ENCODE measurements around the gene PHAF1. TPM values are rescaled to one million over a fixed set of nuclear protein-coding genes. Genes with fewer than 3 reads are reported as not detected.

PHAF1 gene
- total RNA-seq, 2 donors from 2014 or later, result 10.3 TPM

DNA sequence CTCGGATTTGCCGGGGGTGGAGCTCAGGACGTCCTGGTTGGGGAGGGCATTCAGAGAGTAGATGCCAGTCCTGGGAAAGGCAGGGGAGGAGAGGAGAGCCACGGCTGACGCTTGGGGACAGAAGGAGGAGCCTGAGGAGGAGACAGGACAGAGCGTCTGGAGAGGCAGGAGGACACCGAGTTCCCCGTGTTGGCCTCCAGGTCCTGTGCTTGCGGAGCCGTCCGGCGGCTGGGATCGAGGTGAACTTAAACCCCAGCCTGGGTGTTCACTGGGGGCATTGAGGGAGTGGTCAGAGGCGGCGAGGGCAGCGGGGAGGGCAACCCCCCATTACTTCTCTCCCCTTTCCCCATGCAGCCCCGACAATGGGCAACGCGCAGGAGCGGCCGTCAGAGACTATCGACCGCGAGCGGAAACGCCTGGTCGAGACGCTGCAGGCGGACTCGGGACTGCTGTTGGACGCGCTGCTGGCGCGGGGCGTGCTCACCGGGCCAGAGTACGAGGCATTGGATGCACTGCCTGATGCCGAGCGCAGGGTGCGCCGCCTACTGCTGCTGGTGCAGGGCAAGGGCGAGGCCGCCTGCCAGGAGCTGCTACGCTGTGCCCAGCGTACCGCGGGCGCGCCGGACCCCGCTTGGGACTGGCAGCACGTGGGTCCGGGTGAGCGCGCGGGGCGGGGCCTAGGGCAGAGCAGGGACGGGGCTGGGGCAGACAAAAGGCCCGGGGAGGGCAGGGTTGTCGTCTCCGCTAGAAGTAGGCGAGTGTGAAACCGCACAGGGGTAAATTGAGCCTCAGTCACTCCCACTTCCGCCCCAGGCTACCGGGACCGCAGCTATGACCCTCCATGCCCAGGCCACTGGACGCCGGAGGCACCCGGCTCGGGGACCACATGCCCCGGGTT is 64.3 kb downstream of the PHAF1 start:
- H3K4me1 ChIP-seq, result peaks cover 0 to 72% of the 10 kb centered on the region in 2 donors
- H3K9me3 ChIP-seq, result no peaks in the 10 kb centered on the region
- no peaks in the 10 kb centered on the region for H3K36me3 ChIP-seq
- DNase-seq (ENCODE audit: low spot score), result peak; percentile 91
- H3K4me3 ChIP-seq, result peak overlapping the region; percentile 37 to 54
- TF ChIP-seq, protein P1, sequence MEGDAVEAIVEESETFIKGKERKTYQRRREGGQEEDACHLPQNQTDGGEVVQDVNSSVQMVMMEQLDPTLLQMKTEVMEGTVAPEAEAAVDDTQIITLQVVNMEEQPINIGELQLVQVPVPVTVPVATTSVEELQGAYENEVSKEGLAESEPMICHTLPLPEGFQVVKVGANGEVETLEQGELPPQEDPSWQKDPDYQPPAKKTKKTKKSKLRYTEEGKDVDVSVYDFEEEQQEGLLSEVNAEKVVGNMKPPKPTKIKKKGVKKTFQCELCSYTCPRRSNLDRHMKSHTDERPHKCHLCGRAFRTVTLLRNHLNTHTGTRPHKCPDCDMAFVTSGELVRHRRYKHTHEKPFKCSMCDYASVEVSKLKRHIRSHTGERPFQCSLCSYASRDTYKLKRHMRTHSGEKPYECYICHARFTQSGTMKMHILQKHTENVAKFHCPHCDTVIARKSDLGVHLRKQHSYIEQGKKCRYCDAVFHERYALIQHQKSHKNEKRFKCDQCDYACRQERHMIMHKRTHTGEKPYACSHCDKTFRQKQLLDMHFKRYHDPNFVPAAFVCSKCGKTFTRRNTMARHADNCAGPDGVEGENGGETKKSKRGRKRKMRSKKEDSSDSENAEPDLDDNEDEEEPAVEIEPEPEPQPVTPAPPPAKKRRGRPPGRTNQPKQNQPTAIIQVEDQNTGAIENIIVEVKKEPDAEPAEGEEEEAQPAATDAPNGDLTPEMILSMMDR (IDR thresholded peaks at IDR 0.05), result peak in 1 of 2 donors; percentile 62
- H3K27me3 ChIP-seq, result no peaks in the 10 kb centered on the region
- H3K27ac ChIP-seq, result peak overlapping the region; percentile 90 to 96

DNA sequence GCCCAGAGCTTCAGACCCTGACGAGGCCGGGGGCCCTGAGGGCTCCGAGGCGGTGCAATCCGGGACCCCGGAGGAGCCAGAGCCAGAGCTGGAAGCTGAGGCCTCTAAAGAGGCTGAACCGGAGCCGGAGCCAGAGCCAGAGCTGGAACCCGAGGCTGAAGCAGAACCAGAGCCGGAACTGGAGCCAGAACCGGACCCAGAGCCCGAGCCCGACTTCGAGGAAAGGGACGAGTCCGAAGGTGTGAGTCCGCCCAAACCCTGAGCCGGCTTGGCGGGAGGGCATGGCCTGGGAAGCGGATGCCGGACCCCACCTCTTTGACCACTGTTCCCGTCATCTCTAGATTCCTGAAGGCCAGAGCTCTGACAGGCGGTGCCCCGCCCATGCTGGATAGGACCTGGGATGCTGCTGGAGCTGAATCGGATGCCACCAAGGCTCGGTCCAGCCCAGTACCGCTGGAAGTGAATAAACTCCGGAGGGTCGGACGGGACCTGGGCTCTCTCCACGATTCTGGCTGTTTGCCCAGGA is 65.0 kb downstream of the PHAF1 start:
- H3K4me3 ChIP-seq, result peak overlapping the region; percentile 37 to 54
- no peak for DNase-seq (ENCODE audit: low spot score)

DNA sequence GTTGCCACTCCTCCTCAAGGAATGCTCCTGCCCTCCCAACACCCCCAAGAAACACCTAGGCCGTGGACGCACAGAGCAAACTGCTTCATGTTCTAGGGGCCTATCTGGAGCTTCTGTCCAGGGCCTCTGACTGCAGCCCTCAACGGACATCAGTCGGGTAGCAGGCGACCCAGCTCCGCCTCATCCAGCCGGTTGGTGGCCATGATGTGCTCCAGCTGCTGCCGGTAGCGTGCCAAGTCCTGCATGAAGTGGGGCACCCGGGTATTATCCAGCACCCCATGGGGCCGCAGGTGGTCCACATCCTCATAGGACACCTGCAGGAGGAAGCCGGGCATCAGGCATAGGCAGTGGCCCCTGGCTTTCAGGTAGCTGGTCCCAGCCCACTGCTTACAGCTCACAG is 66.9 kb downstream of the PHAF1 start:
- Histone ChIP-seq H3K27ac (no peak overlapping the region), H3K4me1 (peaks cover 0 to 49% of the 10 kb centered on the region in 2 donors), H3K4me3 (no peak overlapping the region), H3K36me3 (no peaks in the 10 kb centered on the region), H3K9me3 (no peaks in the 10 kb centered on the region), H3K27me3 (no peaks in the 10 kb centered on the region)
- DNase-seq (ENCODE audit: low spot score), result no peak
- TF ChIP-seq, protein P1 (IDR thresholded peaks at IDR 0.05), result no peak

More for the DNA sequence above, 65.0 kb downstream of the PHAF1 start:
- Histone ChIP-seq H3K9me3 (no peaks in the 10 kb centered on the region), H3K27me3 (no peaks in the 10 kb centered on the region), H3K27ac (peak overlapping the region; percentile 90 to 96), H3K4me1 (peaks cover 0 to 66% of the 10 kb centered on the region in 2 donors), H3K36me3 (no peaks in the 10 kb centered on the region)
- TF ChIP-seq, protein P1 (IDR thresholded peaks at IDR 0.05), result no peak

DNA sequence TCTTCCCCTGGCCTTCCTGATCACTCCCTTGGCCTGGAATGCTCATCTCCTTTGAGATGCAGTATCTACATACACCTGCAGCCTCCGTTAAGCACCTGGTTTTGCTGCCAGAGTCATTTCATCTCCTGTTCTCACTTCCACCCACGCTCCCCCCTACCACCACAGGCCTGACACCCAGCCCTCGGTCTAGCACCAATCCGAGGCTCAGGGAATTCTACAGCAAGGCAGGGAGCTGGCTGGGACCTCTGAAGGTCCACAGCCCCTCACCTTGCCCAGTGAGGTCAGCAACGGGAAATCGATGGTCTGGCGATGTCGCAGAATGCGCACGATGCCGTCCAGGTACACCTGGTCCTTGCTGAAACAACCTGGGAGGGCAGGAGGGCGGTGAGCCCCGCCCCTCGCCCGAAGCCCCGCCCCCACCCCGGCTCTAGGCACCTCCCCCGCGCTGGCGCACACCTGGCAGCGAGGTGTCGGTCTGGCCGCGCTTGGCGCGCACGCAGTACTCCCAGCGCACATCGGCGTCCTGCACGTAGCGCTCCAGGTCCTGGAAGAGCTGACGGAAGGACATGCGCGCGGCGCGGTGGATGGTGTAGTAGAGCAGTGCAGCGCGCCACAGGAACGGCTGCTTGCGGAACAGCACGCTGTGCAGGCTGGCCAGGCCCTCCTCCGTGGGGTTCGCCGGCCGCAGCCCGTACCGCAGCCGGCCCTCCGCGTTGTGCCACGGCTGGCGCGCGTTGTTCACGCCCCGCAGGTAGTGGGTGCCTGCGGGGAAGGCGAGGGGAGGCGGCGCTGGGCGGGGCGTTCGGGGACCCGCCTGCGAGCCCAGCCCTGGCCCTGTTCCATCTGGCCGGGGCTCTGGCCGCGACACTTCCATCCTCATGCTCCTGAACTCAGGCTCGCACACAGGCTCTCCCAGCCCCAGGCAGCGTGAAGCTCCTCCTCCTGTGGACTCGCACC is 68.3 kb downstream of the PHAF1 start:
- H3K27ac ChIP-seq, result peak overlapping the region; percentile 66 to 82
- TF ChIP-seq, protein P1 (IDR thresholded peaks at IDR 0.05), result peak in 1 of 2 donors; percentile 35
- no peak for DNase-seq (ENCODE audit: low spot score)
- H3K9me3 ChIP-seq, result no peaks in the 10 kb centered on the region
- peaks cover 0 to 47% of the 10 kb centered on the region in 2 donors for H3K4me1 ChIP-seq
- H3K36me3 ChIP-seq, result no peaks in the 10 kb centered on the region
- H3K4me3 ChIP-seq, result peak overlapping the region; percentile 19 to 54
- no peaks in the 10 kb centered on the region for H3K27me3 ChIP-seq

DNA sequence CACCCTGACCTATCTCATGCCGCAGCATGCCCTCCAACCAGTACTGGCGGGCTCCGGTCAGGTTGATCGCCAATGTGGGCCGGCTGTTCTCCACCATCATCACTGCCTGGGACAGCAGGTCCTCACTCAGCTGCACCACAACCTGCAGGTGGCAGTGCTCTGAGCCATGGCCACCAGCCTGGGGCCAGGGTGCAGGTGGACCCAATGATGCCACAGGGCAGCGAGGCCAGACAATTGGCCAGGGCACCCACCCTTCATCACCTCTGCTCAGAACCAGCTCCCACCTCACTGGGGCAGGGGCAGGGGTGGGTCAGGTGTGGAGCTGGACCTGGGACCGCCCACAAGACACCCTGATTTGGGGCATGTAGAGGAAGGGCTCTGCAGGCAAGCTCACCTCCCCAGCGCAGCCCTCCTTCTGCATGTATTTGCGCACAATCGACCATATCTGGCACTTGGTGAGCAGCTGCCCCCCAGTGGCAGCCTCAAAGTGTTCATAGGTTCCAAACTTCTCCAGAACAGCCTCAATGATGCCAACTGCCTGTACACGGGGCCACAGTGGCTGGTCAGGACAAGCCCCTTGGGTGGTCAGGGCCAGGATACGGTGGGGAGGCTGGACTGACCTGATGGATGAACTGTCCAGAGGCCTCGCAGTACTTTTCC is 69.8 kb downstream of the PHAF1 start:
- Histone ChIP-seq H3K9me3 (no peaks in the 10 kb centered on the region), H3K27ac (no peak overlapping the region), H3K4me1 (peaks cover 0 to 42% of the 10 kb centered on the region in 2 donors), H3K4me3 (no peak overlapping the region), H3K27me3 (no peaks in the 10 kb centered on the region), H3K36me3 (no peaks in the 10 kb centered on the region)
- TF ChIP-seq, protein P1 (IDR thresholded peaks at IDR 0.05), result no peak
- no peak for DNase-seq (ENCODE audit: low spot score)

Data from right atrium auricular region (tissue), 2 donors.